SK-N-SH (cell line): Measurements from ENCODE around the gene MRPL55. TPM values are rescaled to one million over a fixed set of nuclear protein-coding genes. Genes with fewer than 3 reads are reported as not detected.

Experiments used
- CTCF ChIA-PET: fragments of 300-600, 350-600 bp; formaldehyde crosslinking; extraction: SDS; loops from one replicate; lab custom pipeline; 2021; lab: Yijun Ruan, JAX
- POLR2A ChIA-PET: fragments of 350-600 bp; sonication (Branson Sonifier 250); formaldehyde crosslinking; extraction: SDS; loops from one replicate; lab custom pipeline; 2020; ENCODE audit warnings: antibody characterized with exemption, inconsistent platforms; lab: Yijun Ruan, JAX
- DNase-seq: peaks from one replicate; pipeline ENCODE4 v3.0.0; 2012
- H2AFZ ChIP-seq: fragments of 200-600 bp; sonication (generic); 2 replicates; pipeline ENCODE4 v1.8.1; 2016; ENCODE audit warnings: antibody characterized with exemption, mild to moderate bottlenecking, low read depth
- H3F3A ChIP-seq: fragments of 200-600 bp; sonication (generic); replicated peaks from 2 replicates; pipeline ENCODE3; 2016; ENCODE audit warnings: antibody characterized with exemption, mild to moderate bottlenecking; ENCODE audit not compliant: insufficient read depth
- H3K27ac ChIP-seq, 2 experiments: fragments of 200-500 bp in 1 of 2; fragments of 200-600 bp in 1 of 2; sonication (Bioruptor generic) in 1 of 2; sonication (generic), shearing (Covaris generic) in 1 of 2; 2 replicates each; pipeline versions ENCODE4 v1.5.1 to v1.6.1; 2014 to 2016; ENCODE audit warnings: low read depth in 2 of 2, inconsistent platforms in 1 of 2, low read length in 1 of 2, mild to moderate bottlenecking in 1 of 2, mixed read lengths in 1 of 2
- H3K27me3 ChIP-seq: fragments of 200-600 bp; sonication (generic), shearing (Covaris generic); 2 replicates; pipeline ENCODE4 v1.6.1; 2016; ENCODE audit warnings: mixed run types; ENCODE audit not compliant: insufficient read depth
- H3K36me3 ChIP-seq, 2 experiments: fragments of 200-500 bp in 1 of 2; fragments of 200-600 bp in 1 of 2; sonication (Bioruptor generic) in 1 of 2; sonication (generic) in 1 of 2; replicated peaks in 1 of 2; 2 replicates each; pipeline versions ENCODE3 to v1.5.1; 2014 to 2016; ENCODE audit warnings: low read length in 1 of 2, mild to moderate bottlenecking in 1 of 2; ENCODE audit not compliant: insufficient read depth in 2 of 2, control insufficient read depth in 1 of 2
- H3K4me1 ChIP-seq, 2 experiments: fragments of 200-500 bp in 1 of 2; fragments of 200-600 bp in 1 of 2; sonication (Bioruptor generic) in 1 of 2; sonication (generic), shearing (Covaris generic) in 1 of 2; 2 replicates each; pipeline versions ENCODE4 v1.5.1 to v1.6.1; 2014 to 2016; ENCODE audit warnings: low read depth in 1 of 2, low read length in 1 of 2, mixed run types in 1 of 2; ENCODE audit not compliant: insufficient read depth in 2 of 2, control insufficient read depth in 1 of 2
- H3K4me2 ChIP-seq: fragments of 200-600 bp; sonication (generic), shearing (Covaris generic); 2 replicates; pipeline ENCODE4 v1.6.1; 2017; ENCODE audit warnings: mixed run types
- H3K4me3 ChIP-seq, 2 experiments: fragments of 200-500 bp in 1 of 2; fragments of 200-600 bp in 1 of 2; sonication (Bioruptor generic) in 1 of 2; sonication (generic), shearing (Covaris generic) in 1 of 2; 2 replicates each; pipeline versions ENCODE4 v1.5.1 to v1.8.1; 2014 to 2016; ENCODE audit warnings: low read depth in 2 of 2, inconsistent platforms in 1 of 2, low read length in 1 of 2, mild to moderate bottlenecking in 1 of 2, mixed read lengths in 1 of 2, moderate library complexity in 1 of 2
- H3K79me2 ChIP-seq: fragments of 200-600 bp; sonication (generic); 2 replicates; pipeline ENCODE4 v1.8.1; 2017; ENCODE audit warnings: mild to moderate bottlenecking; ENCODE audit not compliant: insufficient read depth
- H3K9ac ChIP-seq: fragments of 200-600 bp; sonication (generic); 2 replicates; pipeline ENCODE4 v1.6.1; 2017; ENCODE audit warnings: mixed run types
- H3K9me2 ChIP-seq: fragments of 200-600 bp; sonication (generic); 2 replicates; pipeline ENCODE4 v1.6.1; 2017; ENCODE audit warnings: mixed run types
- H3K9me3 ChIP-seq: fragments of 200-600 bp; sonication (generic); 2 replicates; pipeline ENCODE4 v1.6.1; 2017; ENCODE audit warnings: mixed run types, mild to moderate bottlenecking, moderate library complexity
- H4K20me1 ChIP-seq: fragments of 200-600 bp; sonication (generic); 2 replicates; pipeline ENCODE4 v1.6.1; 2017; ENCODE audit warnings: mild to moderate bottlenecking, mixed run types; ENCODE audit not compliant: insufficient read depth
- CHD2 ChIP-seq: fragments of 150-350 bp; IDR thresholded peaks from 2 replicates; pipeline ENCODE4 v1.6.1; 2018; ENCODE audit warnings: low read length; ENCODE audit not compliant: partially characterized antibody
- CTCF ChIP-seq: fragments of 200-600 bp; sonication (generic); IDR thresholded peaks from 2 replicates; pipeline ENCODE4 v1.6.1; 2017; ENCODE audit warnings: antibody characterized with exemption, mild to moderate bottlenecking, moderate library complexity
- ELF1 ChIP-seq: IDR thresholded peaks from 2 replicates; pipeline ENCODE4 v1.4.0; 2012
- EZH2phosphoT487 ChIP-seq: fragments of 200-600 bp; sonication (generic); IDR thresholded peaks from 2 replicates; pipeline ENCODE4 v1.6.1; 2017; ENCODE audit warnings: low read depth, mixed run types, mild to moderate bottlenecking, antibody characterized with exemption, moderate library complexity, borderline replicate concordance
- FOXJ3 ChIP-seq: sonication (generic); formaldehyde crosslinking; IDR thresholded peaks from 2 replicates; pipeline ENCODE4 v1.5.1; 2020; ENCODE audit warnings: mild to moderate bottlenecking, missing genetic modification reagents
- GABPA ChIP-seq: IDR thresholded peaks from 2 replicates; pipeline ENCODE4 v1.4.0; 2012; ENCODE audit warnings: low read depth, mild to moderate bottlenecking
- IRF3 ChIP-seq: fragments of 150-350 bp; IDR thresholded peaks from 2 replicates; pipeline ENCODE4 v1.6.1; 2016; ENCODE audit warnings: mild to moderate bottlenecking, low read depth, low read length
- MAX ChIP-seq: IDR thresholded peaks from 2 replicates; pipeline ENCODE4 v1.4.0; 2012; ENCODE audit warnings: low read depth
- MEF2A ChIP-seq: IDR thresholded peaks from 2 replicates; pipeline ENCODE4 v1.4.0; 2012; ENCODE audit warnings: low read depth, borderline replicate concordance
- MXI1 ChIP-seq: IDR thresholded peaks from 2 replicates; pipeline ENCODE4 v1.6.1; 2012; ENCODE audit warnings: mild to moderate bottlenecking, low read depth, low read length, improper control_type of control experiment
- POLR2AphosphoS5 ChIP-seq: IDR thresholded peaks from 2 replicates; pipeline ENCODE4 v1.6.1; 2012; ENCODE audit warnings: low read depth, low read length
- RAD21 ChIP-seq: IDR thresholded peaks from 2 replicates; pipeline ENCODE4 v1.6.1; 2012; ENCODE audit warnings: mild to moderate bottlenecking, low read length
- RCOR1 ChIP-seq: fragments of 150-350 bp; IDR thresholded peaks from 2 replicates; pipeline ENCODE4 v1.6.1; 2017; ENCODE audit warnings: antibody characterized with exemption, low read length
- REST ChIP-seq: IDR thresholded peaks from 2 replicates; pipeline ENCODE4 v1.6.1; 2012; ENCODE audit warnings: mild to moderate bottlenecking, low read depth, low read length, moderate library complexity
- RFX5 ChIP-seq: IDR thresholded peaks from 2 replicates; pipeline ENCODE4 v1.6.1; 2012; ENCODE audit warnings: mild to moderate bottlenecking, improper control_type of control experiment, low read length
- SMC3 ChIP-seq: IDR thresholded peaks from 2 replicates; pipeline ENCODE4 v1.6.1; 2012; ENCODE audit warnings: low read depth, low read length, improper control_type of control experiment
- TAF1 ChIP-seq: IDR thresholded peaks from 2 replicates; pipeline ENCODE4 v1.6.1; 2012; ENCODE audit warnings: low read depth, mild to moderate bottlenecking, low read length, moderate library complexity, borderline replicate concordance
- TCF12 ChIP-seq: IDR thresholded peaks from 2 replicates; pipeline ENCODE4 v1.4.0; 2012
- WGBS: methylation state at CpG from one replicate; pipeline ENCODE4 v1.1.6; 2017; ENCODE audit warnings: low lambda C conversion rate; 5-methylcytosine and 5-hydroxymethylcytosine counted together
- polyA plus RNA-seq, 3 experiments: library from polyadenylated mRNA; depleted of rRNA; stranded (reverse); fragments of >200 nt; gene quantifications; 2 replicates each; pipeline ENCODE4 v1.2.3, GENCODE V29; 2012

The MRPL55 gene
- polyA plus RNA-seq, 1 of the 3 experiments (the other 2 are of a cell fraction): 75.3 TPM

GRCh38 chr1:228110556-228110955 is 1.5 kb upstream of the MRPL55 start:
- Histone ChIP-seq H3K27ac (peak overlapping the region; percentile 23 to 49; a peak in 2 of 4 replicates), H3K9me3 (no peaks in the 10 kb centered on the region), H2AFZ (no peak overlapping the region), H3K79me2 (peaks cover 18% of the 10 kb centered on the region; the same call in 1 of the 2 replicates), H3K4me1 (peaks cover 4 to 20% of the 10 kb centered on the region in 2 experiments; a peak in 3 of 4 replicates), H3K4me3 (peak overlapping the region in 1 of 2 experiments; percentile 100; a peak in 1 of 4 replicates), H3K27me3 (no peaks in the 10 kb centered on the region), H4K20me1 (no peaks in the 10 kb centered on the region), H3K36me3 (peaks cover 6 to 21% of the 10 kb centered on the region in 2 experiments), H3K9ac (peak overlapping the region; percentile 93; the same call in 1 of the 2 replicates), H3K9me2 (no peaks in the 10 kb centered on the region), H3K4me2 (peak overlapping the region; percentile 89), H3F3A (no peaks in the 10 kb centered on the region)
- CTCF ChIA-PET: interaction anchor here (1.4 to 5.6 kb wide), 3 partner anchors 20 to 26 kb away, joined by 3 to 31 read pairs (median 4); no protein-coding TSS in a partner anchor
- no peak for DNase-seq
- 87% methylated on average over 7 of the region's 7 CpGs for WGBS
- POLR2A ChIA-PET: interaction anchor here (1.4 kb wide), 1 partner anchor 297 kb away, joined by 8 read pairs; the partner anchor contains the start of gene TRIM11
- TF ChIP-seq TCF12 (no peak), SMC3 (no peak), MAX (no peak), IRF3 (no peak), TAF1 (no peak), CTCF (no peak), MXI1 (no peak), MEF2A (no peak), REST (no peak), FOXJ3 (no peak), ELF1 (no peak), POLR2AphosphoS5 (no peak), RCOR1 (no peak), CHD2 (no peak), RFX5 (no peak), EZH2phosphoT487 (no peak), RAD21 (no peak), GABPA (no peak)
